Stimulated activated effector memory CD8-positive, alpha-beta T cell treated with anti-CD3 and anti-CD28 coated beads, Interleukin-12 subunit alpha, Interleukin-12 subunit beta, amount 100 ng/mL, for 72 hours (primary cell): ENCODE measurements around the gene KRTAP5-6.

Experiments used
- ATAC-seq: fragments of 150-1000 bp; cut with Tn5 transposase; 2 replicates; pipeline ENCODE4 v1.10.0; 2021
- DNase-seq, 2 donors: peaks; one replicate each; pipeline ENCODE4 v3.0.0; 2021 to 2022; ENCODE audit warnings: low spot score in 2 of 2
- H3K27ac Mint-ChIP-seq: one replicate; pipeline ENCODE4 v1.8.0; 2022; ENCODE audit warnings: mild to moderate bottlenecking, mixed read lengths
- H3K36me3 Mint-ChIP-seq: one replicate; pipeline ENCODE4 v1.8.0; 2022; ENCODE audit warnings: mild to moderate bottlenecking, mixed read lengths
- H3K4me1 Mint-ChIP-seq: one replicate; pipeline ENCODE4 v1.8.0; 2022; ENCODE audit warnings: mixed read lengths
- H3K4me3 Mint-ChIP-seq: one replicate; pipeline ENCODE4 v1.8.0; 2022; ENCODE audit warnings: mild to moderate bottlenecking, mixed read lengths
- H3K9me3 Mint-ChIP-seq: one replicate; pipeline ENCODE4 v1.8.0; 2022; ENCODE audit warnings: mixed read lengths

KRTAP5-6 gene

GRCh38 chr11:1742869-1743584 is 46.0 kb downstream of the KRTAP5-6 start:
- ATAC-seq (no peak), DNase-seq (no peak)
- Mint-ChIP-seq H3K4me3 (no peak overlapping the region), H3K9me3 (peaks cover 3% of the 10 kb centered on the region), H3K36me3 (peaks cover 4% of the 10 kb centered on the region), H3K27ac (no peak overlapping the region), H3K4me1 (peaks cover 22% of the 10 kb centered on the region)

- Mint-ChIP-seq H3K36me3 (peaks cover 4% of the 10 kb centered on the region), H3K27ac (no peak overlapping the region), H3K9me3 (peaks cover 3% of the 10 kb centered on the region)
Measured at GRCh38 chr11:1743585-1744136, 46.7 kb downstream of the KRTAP5-6 start.

GRCh38 chr11:1744137-1744886 is 47.3 kb downstream of the KRTAP5-6 start:
- ATAC-seq, result no peak
- Mint-ChIP-seq H3K4me1 (peaks cover 18% of the 10 kb centered on the region), H3K9me3 (peaks cover 3% of the 10 kb centered on the region), H3K36me3 (peaks cover 4% of the 10 kb centered on the region), H3K4me3 (no peak overlapping the region), H3K27ac (no peak overlapping the region)
- DNase-seq, result no peak

More at GRCh38 chr11:1743585-1744136, 46.7 kb downstream of the KRTAP5-6 start:
- no peak for DNase-seq
- ATAC-seq, result no peak
- Mint-ChIP-seq H3K4me3 (no peak overlapping the region), H3K4me1 (peaks cover 22% of the 10 kb centered on the region)

- Mint-ChIP-seq H3K9me3 (peaks cover 3% of the 10 kb centered on the region), H3K36me3 (peaks cover 11% of the 10 kb centered on the region)
- no peak for ATAC-seq
Measured at GRCh38 chr11:1744891-1745700, 48.1 kb downstream of the KRTAP5-6 start.

GRCh38 chr11:1745701-1746320 is 48.8 kb downstream of the KRTAP5-6 start:
- peaks cover 18% of the 10 kb centered on the region for H3K36me3 Mint-ChIP-seq
- H3K4me3 Mint-ChIP-seq, result no peak overlapping the region
- peaks cover 3% of the 10 kb centered on the region for H3K9me3 Mint-ChIP-seq
- no peak for ATAC-seq
- no peak overlapping the region for H3K27ac Mint-ChIP-seq
- no peak for DNase-seq
- peaks cover 28% of the 10 kb centered on the region for H3K4me1 Mint-ChIP-seq

More at GRCh38 chr11:1744891-1745700, 48.1 kb downstream of the KRTAP5-6 start:
- no peak overlapping the region for H3K4me3 Mint-ChIP-seq
- no peak overlapping the region for H3K27ac Mint-ChIP-seq
- no peak for DNase-seq
- H3K4me1 Mint-ChIP-seq, result peaks cover 21% of the 10 kb centered on the region

GRCh38 chr11:1746511-1746931 is 49.5 kb downstream of the KRTAP5-6 start:
- H3K36me3 Mint-ChIP-seq, result peaks cover 20% of the 10 kb centered on the region
- H3K4me1 Mint-ChIP-seq, result peaks cover 28% of the 10 kb centered on the region
- H3K27ac Mint-ChIP-seq, result peak overlapping the region; percentile 26
- ATAC-seq (no peak), DNase-seq (no peak)
- peaks cover 3% of the 10 kb centered on the region for H3K9me3 Mint-ChIP-seq
- no peak overlapping the region for H3K4me3 Mint-ChIP-seq

- H3K27ac Mint-ChIP-seq, result peak overlapping the region; percentile 26
- no peak for DNase-seq
- H3K4me1 Mint-ChIP-seq, result peaks cover 28% of the 10 kb centered on the region
- H3K9me3 Mint-ChIP-seq, result peaks cover 3% of the 10 kb centered on the region
- H3K36me3 Mint-ChIP-seq, result peaks cover 26% of the 10 kb centered on the region
- H3K4me3 Mint-ChIP-seq, result no peak overlapping the region
- no peak for ATAC-seq
Measured at GRCh38 chr11:1746956-1747752, 50.2 kb downstream of the KRTAP5-6 start.
